SIG-M5 treated with dmso at 0.1 percent for 504 hours (cell line): Measurements from ENCODE around the gene PRKAG2.
"Not testable (repeated sequence)": the region's sequence is repeated elsewhere in the genome, so short reads cannot be mapped to it uniquely, and the experiment has no call there.

Experiments used
- DNase-seq: peaks from one replicate; lab custom pipeline; 2025; ENCODE audit not compliant: unreplicated experiment; lab: John Stamatoyannopoulos, UW

Gene PRKAG2

DNA sequence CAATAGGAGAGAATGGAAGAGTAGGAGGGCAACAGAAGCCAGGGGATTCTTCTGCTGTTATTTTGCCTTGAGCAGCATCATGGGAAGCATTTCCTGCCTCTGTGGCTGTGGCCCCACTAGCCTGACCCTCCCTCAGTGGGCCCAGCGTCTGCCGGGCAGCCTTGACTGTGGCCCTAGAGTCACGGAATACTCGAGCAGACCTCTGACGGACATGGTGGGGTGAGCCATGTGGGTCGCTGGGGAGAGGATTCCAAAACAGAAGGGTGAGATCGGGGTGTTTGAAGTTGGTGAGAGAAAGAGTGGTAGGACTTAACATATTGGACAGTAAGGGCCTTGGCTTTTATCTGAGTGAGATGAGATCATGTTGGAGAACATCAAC is 8.3 kb upstream of the PRKAG2 start:
- no peak for DNase-seq

DNA sequence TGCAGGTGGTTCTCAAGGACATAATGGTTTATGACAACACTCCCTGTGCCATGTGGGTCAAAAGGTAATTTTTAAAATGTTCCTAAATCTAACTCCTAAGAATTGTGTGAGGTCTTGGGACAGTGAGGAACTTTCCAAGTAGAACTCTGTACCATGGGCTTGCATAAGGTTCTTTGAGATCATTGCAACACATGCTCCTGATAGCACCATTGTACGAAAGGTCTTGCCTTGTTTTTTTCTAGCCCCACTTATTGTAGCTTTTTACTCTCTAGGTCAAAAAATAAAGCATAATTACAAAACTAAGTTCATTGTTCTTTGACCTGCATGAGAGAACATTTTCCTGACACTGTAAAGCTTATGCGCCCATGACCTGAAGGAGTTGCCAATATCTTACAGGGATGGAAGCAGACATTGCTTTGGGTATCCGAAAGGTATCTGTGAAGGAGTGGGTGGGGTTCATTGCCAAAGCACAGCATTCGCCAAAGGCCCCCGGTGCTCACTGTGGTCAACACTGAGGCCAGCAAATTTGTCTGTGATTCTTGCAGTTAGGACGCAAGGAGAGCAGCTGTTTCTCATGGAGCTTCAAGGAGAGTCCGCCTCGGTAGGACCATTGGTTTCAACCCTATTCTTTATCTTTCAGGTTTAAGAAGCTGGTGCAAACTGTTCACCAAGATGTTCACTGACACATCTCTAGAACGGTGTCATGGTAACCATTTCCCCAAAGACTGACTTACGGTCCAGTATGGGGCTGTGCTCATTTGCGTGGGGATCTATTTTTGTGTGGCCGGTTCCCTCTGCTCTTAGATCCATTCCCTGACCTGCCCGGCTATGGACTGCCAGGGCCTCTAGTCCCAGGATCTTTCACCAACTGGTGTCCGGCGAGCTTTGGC is 7.6 kb upstream of the PRKAG2 start:
- peak; percentile 1 for DNase-seq

DNA sequence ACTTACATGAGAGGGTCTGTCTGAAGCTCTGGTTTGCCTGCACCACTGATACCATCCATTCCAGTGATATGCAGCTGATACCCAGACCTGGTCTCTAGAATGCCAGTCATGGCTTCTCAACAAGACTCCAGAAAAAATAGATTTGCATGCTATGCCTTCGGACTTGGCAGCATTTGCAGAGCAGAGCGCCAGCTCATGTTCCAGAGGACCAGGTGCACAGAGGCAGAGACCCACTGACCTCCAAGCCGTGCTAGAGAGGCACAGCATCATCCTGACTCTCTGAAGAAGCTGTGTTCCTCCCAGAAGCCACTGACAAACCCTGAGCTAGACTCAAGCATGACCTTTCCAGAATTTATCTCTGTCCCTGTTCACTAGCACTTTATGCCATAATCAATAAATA is 6.9 kb upstream of the PRKAG2 start:
- DNase-seq: no peak

DNA sequence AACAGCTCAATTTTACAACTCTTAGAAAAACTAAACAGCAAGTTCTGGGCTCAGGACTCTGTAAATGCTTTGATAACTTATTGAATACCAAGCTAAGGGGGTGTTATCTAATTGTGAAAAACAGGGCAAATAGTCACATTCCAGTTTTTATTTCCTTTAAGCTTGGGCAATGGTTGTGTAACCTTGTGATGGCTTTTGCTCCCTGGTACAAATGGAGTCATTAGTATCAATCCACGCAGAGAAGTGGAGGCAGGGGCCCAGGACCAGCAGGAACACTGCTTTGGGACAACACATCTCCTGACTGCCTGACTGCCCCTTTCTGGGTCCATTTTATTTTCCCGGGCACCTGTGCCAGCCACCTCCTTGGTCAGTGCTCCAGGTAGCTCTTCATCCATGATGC is 5.8 kb upstream of the PRKAG2 start:
- DNase-seq: no peak

DNA sequence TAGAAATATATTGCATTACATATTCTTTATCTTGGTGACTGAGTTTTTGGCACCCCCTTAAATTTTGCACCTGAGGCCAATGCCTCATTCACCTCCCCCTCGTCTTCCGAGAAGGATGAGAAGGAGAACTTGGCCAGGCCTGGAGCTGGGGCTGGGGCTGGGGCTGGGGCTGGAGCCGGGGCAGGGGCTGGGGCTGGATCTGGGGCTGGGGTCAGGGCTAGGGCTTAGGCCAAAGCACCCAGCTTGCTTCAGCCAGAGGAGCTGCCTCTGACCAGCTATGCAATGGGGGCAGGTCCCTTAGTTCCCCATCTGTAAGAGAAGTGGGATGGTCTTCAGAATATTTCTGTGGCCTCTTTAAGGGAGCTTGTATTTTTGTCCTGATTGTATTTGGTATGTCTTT is 3.8 kb upstream of the PRKAG2 start:
- DNase-seq: no peak

DNA sequence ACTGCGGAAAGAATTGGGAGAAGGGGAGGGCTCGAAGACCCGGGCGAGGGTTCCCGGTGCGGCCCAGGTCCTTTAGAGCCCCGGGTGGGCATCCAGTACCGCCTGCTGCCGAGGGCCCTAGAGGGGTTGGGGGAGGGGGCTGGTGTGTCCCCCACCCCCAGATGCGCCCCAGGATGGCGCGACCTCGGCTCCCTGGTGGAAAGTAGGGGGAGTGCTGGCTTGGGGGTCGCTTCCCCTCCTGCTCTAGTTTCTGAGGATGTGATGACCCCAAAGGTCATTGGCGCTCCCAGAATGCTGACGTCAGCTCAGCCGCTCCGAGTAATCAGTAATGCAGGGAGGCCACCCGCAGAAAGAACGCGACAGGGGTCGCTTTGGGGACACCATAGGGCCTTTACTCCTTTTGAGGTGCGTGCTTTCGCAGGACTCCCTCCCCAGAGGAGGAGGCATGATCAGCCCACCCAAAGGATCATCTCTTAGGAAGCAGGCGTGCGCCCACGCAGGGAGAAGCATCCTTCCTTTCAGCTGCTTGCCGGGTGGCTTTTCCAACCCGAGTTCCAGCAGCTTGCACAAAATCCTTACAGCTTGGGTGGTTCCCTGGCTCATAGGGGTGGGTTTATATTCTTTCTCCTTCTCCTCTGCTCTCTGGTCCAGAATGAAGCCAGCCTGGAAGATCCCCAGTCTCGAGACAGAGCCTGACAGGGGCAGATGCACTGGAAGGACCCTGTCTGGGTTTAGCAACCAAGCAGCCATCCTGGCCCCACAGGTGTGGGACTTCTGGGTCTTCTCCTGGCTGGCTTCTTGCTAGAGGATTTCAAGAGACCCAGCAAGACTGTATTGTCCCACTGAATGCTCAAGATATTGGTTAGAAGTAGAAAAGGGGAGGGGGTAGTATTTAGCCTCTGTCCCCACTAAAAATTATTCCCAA is 1.3 kb upstream of the PRKAG2 start:
- DNase-seq: no peak

DNA sequence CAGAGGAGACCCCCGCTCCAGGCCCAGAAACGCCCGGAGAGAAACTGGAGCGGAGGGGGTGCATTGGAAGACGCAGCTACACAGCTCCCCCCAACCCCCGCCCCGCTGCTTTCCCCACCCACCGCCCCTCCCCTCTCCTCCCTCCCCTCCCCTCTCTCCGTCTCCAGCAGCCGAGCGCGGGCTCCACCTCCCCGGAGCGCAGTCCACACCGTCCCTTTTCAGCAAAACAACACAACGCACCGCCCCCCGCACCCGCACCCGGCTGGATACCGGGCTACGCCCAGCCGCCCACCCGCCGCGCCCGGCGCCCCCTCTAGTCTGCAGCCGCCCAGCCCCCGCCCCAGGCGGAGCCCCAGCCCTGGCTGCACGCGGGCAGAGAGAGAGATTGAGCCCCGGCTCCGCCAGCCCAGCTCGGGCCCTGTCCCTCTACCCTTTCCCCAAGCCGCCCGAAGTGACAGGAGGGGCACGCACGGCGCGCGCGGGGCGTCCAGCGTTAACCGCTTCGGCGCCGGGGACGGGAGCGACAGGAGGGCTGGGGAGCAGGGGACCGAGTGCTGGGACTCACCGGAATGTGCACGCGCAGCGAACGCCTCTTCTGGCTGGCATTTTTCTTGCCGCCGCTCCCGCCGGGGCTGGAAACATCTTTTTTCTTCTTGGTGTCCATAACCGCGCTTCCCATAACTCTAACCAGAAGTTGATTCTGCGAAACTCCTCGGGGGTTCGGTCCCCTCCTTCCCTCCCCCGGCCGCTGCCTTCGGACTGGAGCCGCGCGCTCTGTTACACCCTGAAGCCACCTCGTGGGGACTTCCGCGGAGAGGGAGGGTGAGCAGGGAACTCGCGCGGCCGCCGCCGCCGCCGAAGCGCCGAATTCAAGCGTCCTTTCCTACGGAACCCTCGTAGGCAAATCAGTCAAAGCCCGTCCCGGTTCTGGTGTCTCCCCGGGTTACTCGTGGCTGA is 695 bp downstream of the PRKAG2 start:
- DNase-seq: peak; percentile 70

DNA sequence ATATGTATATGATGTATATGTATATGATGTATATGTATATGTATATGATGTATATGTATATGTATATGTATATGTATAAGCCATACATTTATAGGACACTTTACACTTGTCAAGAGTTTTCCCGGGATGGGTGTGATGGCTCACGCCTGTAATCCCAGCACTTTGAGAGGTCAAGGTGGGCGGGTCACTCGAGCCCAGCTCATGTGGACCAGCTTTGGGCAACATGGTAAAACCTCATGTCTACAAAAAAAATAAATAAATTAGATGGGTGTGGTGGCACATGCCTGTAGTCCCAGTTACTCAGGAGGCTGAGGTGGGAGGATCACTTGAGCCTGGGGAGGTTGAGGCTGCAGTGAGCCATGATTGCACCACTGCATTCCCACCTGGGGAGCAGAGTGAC is 2.4 kb downstream of the PRKAG2 start:
- not testable (repeated sequence) for DNase-seq

DNA sequence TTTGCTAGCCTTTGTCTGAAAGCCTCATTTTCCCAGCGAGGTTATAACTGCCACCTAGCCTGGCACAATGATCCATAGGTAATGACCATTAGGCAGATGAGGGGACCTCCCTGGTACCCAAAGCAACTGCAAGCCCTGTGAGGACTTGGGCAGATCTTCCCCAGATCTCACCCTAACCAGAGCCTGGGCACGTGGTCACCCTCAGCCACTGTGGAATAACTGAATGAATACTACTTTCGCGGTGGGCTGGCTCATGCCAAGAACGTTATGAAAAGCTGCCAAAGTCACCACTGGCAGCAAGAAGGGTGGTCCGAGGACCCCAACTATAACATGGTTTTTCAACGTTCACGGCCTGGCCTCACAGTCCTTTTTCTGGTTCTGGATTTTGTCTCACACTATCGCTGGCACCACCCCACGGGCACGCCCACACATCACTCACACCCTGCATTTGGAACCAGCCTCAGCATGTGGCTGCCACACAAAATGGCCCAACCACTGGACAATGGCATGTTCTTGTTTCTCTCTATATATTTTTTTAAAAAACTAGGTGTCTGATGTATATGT is 3.4 kb downstream of the PRKAG2 start:
- no peak for DNase-seq

DNA sequence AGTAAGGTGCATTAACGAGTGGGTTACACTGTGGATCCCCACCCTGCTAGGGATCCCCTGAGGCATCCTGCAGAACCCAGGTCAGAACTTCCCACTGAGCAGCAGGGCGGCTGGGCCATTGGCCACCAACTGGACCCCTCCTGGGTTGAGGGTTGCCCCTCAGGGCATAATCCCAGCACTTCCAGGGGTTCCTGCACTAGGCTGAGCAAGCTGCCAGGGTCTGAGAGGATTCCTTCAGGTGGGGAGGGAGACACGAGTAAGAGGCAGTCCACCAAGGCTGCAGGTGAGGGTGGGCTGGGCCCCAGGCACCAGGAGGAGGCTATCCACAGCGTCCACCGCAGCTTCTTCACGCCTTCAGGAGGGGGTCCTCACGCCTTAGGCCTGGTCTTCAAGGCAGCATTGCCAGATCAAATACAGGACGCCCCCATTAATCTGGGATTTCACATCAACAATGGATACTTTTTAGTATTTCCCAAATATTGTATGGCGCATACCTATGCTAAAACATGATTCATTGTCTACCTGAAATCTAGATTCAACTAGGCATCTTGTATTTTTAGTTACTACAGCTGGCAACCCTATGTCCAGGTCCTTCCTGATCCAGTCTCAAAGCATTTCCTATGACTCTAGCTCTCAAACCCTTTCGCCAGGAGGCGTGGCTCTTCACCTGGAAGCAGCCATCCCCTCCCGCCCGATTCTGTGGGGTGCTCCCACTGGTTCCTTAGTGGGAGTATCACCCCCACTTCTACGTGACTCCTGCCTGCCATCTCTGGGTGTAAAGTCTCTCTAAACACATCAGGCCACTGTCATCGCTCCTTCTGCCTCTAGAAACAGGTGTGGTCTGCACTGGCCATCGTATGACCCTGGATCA is 4.1 kb downstream of the PRKAG2 start:
- DNase-seq: no peak

DNA sequence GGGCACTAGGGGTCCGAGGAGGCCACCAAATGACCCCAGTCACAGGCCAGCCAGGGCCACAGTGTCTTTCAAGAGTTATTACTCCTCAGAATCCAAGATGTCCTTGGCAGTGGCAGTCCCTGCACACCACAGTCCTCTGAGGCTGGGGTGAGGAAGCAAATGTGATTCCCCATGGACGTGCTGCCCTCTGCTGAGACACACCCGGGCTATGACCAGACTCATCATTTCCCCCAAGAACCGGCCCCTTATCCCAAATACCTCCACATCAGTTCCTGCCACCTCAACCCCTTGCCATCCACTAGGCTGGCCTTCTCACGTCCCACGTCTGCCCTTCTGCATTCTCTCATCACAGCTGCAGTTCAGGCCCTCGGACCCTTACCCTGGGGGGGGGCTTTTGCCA is 5.0 kb downstream of the PRKAG2 start:
- DNase-seq: peak; percentile 1

DNA sequence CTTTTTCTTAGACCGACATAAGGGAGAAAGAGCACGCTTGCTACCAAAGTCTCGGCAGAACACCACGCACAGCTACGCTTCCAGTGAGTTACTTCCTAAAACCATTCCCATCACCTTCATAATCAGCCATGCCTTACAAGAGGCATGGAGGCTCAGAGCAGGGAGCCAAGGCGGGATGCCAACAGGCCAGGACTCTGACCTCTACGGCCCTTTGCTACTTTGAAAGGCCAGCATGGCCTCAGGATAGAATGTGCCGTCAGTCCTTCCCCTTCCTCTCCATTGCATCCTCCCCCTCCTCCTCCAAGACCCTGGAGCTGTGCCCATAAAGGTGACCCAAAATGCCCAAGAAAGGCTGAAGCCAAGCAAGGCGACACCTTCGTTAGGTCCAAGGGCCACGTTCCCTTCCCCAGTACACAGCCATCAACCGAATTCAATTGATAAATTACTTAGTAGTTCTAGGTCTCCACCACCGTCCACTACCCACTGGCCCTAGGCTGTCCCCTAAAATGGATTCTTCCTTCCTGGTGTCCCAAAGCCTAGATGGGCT is 5.7 kb downstream of the PRKAG2 start:
- no peak for DNase-seq

DNA sequence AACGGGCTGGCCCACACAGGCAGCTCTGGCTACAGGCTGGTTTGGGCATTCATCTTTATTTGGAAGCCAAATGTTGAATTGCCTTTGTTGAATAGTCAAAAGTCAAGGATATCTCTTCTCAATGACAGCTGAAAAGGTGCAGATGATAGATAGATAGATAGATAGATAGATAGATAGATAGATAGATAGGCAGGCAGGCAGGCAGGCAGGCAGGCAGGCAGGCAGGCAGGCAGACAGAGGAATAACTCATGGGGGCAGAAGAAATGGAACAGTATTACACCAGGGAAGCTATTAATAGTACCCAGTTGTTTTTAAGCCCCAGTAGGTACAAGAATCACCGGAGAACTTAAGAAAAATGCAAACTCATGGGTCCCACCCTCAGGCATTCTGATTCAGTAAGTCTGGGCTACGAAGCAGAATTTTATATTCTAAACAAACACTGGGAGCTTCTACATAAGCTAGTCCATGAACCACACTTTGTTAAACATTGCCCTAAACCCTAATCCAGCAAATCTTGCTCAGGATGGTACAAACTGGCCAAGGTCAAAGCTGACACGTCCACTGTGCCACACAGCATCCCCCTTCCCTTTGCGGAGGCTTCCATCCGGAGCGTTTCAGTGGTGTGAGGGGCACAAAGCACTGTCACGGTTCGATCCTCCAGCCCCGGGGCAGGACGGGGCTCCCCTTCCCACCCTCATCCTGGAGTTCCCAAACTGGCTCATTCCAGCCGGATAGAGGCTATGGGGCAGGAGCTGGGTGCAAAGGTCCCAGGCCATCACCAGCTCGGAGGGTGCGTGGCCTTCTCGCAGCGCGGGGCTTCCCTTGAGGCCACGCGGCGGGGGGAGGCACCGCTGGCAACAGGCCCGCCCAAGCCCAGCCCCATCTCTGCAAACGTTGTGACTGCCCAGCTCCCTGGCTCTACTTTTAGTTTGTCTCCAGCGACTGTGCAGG is 6.7 kb downstream of the PRKAG2 start:
- DNase-seq: no peak

DNA sequence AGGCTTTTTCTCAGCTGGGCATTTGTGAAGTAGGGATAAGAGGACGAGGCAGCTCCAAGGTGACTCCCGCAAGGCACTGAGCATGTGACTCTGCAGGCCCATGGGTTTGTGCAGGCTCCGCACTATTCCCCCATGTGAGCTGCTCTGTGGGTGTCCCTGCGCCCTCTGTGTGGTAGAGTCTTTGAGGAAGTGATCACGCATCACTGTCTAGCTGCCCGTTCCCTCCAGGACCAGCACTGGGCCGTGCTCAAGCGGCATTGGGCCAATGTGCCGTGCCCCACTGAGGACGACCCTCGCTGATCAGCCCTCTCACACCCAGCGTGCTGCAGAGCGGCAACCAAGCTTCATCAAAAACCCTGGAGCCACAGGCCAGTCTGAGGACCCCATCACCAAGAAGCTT is 7.5 kb downstream of the PRKAG2 start:
- DNase-seq: no peak

DNA sequence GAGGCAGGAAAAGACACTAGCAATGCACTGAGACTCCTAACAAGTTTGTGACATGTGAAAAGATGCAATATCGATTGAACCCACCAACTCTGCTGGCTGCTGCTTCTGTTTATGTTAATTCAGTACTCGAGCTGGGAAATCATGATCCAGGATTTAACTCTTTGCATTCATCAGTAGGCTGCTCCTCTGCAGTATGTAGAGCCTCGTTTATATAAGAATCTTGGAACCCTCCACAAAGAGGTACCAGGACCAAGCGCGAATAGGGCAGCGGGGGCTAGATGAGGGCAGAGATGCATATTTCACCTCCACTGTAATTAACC is 7.8 kb downstream of the PRKAG2 start:
- DNase-seq: no peak

DNA sequence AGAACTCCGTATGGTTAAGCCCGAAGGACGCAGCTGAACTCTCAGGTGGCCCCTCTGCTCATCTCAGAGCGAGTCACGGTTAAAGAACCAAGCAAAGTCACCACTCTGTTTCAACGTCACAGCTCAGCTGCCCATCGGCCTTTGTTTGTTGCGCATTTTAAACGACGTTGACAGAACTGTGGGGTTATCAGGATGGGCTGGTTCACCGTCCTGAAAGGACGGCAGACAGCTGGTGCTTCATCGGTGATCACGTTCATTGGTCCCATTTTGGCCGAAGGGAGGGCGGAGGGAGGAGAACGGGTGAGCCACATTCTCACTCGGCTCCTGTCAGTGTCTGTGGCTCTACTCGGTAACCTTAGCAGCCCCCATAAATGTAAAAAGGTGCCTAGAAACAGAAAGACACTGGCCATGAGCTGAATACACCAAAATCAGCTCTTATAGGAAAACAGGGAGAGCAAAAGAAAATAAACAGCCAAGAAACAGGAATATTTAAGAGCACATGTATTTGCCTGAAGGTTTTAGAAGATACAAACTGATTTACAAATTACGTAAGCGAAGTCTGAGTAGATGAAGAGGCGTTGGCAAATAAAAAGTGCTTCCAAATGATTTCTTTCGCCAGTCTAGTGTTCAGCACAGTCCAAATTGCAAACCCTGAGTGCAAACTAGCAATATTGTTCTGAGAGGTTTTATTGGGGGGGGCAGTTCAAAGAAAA is 8.4 kb downstream of the PRKAG2 start:
- DNase-seq: no peak

DNA sequence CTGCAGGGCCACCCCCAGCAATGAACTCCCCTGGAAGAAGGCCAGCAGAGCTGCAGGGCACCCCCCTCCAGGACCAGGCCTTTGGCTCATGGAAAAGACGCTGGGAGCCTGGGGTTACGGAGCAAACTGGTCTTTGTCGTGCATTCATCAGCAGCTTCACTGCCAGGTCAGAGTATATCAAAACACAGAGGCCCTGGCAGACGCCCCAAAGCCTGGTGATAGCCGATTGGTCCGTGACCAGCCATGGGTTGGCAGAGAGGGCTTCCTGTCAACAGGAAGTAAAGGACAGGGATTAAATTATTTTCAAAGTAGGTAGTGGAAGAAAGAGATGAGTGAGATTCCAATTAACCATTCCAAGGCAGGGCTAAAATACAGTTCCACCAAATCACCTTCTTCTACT is 9.0 kb downstream of the PRKAG2 start:
- DNase-seq: no peak
